K562 (cell line): ENCODE measurements around the gene FRYL. TPM values are rescaled to one million over a fixed set of nuclear protein-coding genes. Genes with fewer than 3 reads are reported as not detected.

ENCODE experiments used
- ELF4 ChIP-seq: fragments of 450-650 bp; formaldehyde crosslinking; IDR thresholded peaks from 2 replicates; pipeline ENCODE4 v1.4.0; 2022; ENCODE audit warnings: missing genetic modification characterization
- GABPB2 ChIP-seq: fragments of 250-450 bp; sonication (Bioruptor Pico); conservative IDR thresholded peaks from 2 replicates; pipeline ENCODE4 v1.5.1; 2021; ENCODE audit warnings: mild to moderate bottlenecking
- JUN ChIP-seq, 2 experiments: sonication (generic) in 1 of 2; formaldehyde crosslinking in 1 of 2; IDR thresholded peaks; 2 replicates each; pipeline versions ENCODE4 v1.6.1 to v1.8.0; 2012 to 2022; ENCODE audit warnings: borderline replicate concordance in 2 of 2, mild to moderate bottlenecking in 2 of 2, improper control_type of control experiment in 1 of 2, low read depth in 1 of 2, low read length in 1 of 2, missing genetic modification reagents in 1 of 2
- NFATC3 ChIP-seq: fragments of 450-650 bp; IDR thresholded peaks from 2 replicates; pipeline ENCODE4 v1.6.1; 2017; ENCODE audit warnings: mild to moderate bottlenecking
- POLR2G ChIP-seq: fragments of 200-400 bp; formaldehyde crosslinking; IDR thresholded peaks from 2 replicates; pipeline ENCODE4 v1.6.1; 2017; ENCODE audit warnings: low read depth, mild to moderate bottlenecking, antibody characterized with exemption, low read length, moderate library complexity
- POU5F1 ChIP-seq: fragments of 150-350 bp; IDR thresholded peaks from 2 replicates; pipeline ENCODE4 v1.6.1; 2014; ENCODE audit warnings: borderline replicate concordance, low read length, low read depth, mild to moderate bottlenecking; ENCODE audit not compliant: partially characterized antibody
- ZFP1 ChIP-seq: fragments of 450-650 bp; formaldehyde crosslinking; IDR thresholded peaks from 2 replicates; pipeline ENCODE4 v1.4.0; 2020; ENCODE audit warnings: mild to moderate bottlenecking, mixed read lengths
- ZKSCAN8 ChIP-seq: fragments of 200-800 bp; sonication (Bioruptor generic); IDR thresholded peaks from 2 replicates; pipeline ENCODE4 v1.6.1; 2016; ENCODE audit warnings: missing genetic modification characterization, missing compliant biosample characterization
- ZNF584 ChIP-seq: fragments of 200-800 bp; sonication (Bioruptor generic); IDR thresholded peaks from 2 replicates; pipeline ENCODE4 v1.6.1; 2016; ENCODE audit warnings: low read depth, mild to moderate bottlenecking, missing genetic modification characterization, missing compliant biosample characterization
- polyA plus RNA-seq, 8 experiments: library from polyadenylated mRNA; depleted of rRNA in 4 of 8; stranded (reverse) in 5 of 8; unstranded in 3 of 8; fragments of >200 nt; fragmentation: Nextera tagmentation in 2 of 8; fragmentation: Illumina TruSeq in 1 of 8; extraction: Ambion mirVana in 2 of 8; extraction: Trizol in 1 of 8; gene quantifications; 2 replicates each; pipeline versions ENCODE4 v1.2.1 to v1.2.3, GENCODE V29; 2011 to 2014; ENCODE audit warnings: inconsistent platforms in 1 of 8, missing spikeins in 1 of 8
- total RNA-seq, 7 experiments: library from RNA; depleted of rRNA in 6 of 7; stranded (reverse); fragments of >200 nt in 6 of 7; fragmentation: Illumina TruSeq in 2 of 7; extraction: Trizol in 2 of 7; gene quantifications; 2 replicates each; pipeline versions ENCODE4 v1.2.1 to v1.2.3, GENCODE V29; 2011 to 2021; ENCODE audit warnings: low replicate concordance in 1 of 7
- TF ChIP-seq, protein P1 (sequence below), 2 experiments: fragments of 150-350 bp in 1 of 2; IDR thresholded peaks; 2 replicates each; pipeline ENCODE4 v1.6.1; 2012 to 2016; ENCODE audit warnings: low read depth in 2 of 2, low read length in 2 of 2, mild to moderate bottlenecking in 1 of 2, moderate library complexity in 1 of 2
- TF ChIP-seq, protein P2 (sequence below): fragments of 450-650 bp; IDR thresholded peaks from 2 replicates; pipeline ENCODE4 v1.6.1; 2017; ENCODE audit warnings: antibody characterized with exemption
- TF ChIP-seq, protein P3 (sequence below): fragments of 450-650 bp; IDR thresholded peaks from 2 replicates; pipeline ENCODE4 v1.6.1; 2017; ENCODE audit warnings: antibody characterized with exemption, mild to moderate bottlenecking
- TF ChIP-seq, protein P4 (sequence below): fragments of 450-650 bp; IDR thresholded peaks from 2 replicates; pipeline ENCODE4 v1.6.1; 2016
- TF ChIP-seq, protein P5 (sequence below): sonication (generic); formaldehyde crosslinking; IDR thresholded peaks from 2 replicates; pipeline ENCODE4 v1.9.0; 2022; ENCODE audit warnings: mild to moderate bottlenecking, missing genetic modification reagents

Gene FRYL
- total and polyA plus RNA-seq, 9 of the 15 experiments (the other 6 are each of a cell fraction or from before 2014, with no cell fraction given) = 7.2 to 34.9 (median 15.9) TPM

DNA sequence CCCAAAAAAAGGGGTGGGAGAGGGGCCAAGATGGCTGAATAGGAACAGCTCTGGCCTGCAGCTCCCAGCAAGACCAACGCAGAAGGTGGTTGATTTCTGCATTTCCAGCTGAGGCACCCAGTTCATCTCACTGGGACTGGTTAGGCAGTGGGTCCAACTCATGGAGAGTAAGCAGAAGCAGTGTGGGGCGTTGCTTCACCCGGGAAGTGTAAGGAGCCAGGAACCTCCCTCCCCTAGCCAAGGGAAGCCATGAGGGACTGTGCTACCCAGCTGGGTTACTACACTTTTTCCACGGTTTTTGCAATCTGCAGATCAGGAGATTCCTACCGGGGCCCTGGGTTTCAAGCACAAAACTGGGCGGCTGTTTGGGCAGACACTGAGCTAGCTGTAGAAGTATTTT lies 36.9 kb upstream of the FRYL start (continued):
- TF ChIP-seq, protein P1, sequence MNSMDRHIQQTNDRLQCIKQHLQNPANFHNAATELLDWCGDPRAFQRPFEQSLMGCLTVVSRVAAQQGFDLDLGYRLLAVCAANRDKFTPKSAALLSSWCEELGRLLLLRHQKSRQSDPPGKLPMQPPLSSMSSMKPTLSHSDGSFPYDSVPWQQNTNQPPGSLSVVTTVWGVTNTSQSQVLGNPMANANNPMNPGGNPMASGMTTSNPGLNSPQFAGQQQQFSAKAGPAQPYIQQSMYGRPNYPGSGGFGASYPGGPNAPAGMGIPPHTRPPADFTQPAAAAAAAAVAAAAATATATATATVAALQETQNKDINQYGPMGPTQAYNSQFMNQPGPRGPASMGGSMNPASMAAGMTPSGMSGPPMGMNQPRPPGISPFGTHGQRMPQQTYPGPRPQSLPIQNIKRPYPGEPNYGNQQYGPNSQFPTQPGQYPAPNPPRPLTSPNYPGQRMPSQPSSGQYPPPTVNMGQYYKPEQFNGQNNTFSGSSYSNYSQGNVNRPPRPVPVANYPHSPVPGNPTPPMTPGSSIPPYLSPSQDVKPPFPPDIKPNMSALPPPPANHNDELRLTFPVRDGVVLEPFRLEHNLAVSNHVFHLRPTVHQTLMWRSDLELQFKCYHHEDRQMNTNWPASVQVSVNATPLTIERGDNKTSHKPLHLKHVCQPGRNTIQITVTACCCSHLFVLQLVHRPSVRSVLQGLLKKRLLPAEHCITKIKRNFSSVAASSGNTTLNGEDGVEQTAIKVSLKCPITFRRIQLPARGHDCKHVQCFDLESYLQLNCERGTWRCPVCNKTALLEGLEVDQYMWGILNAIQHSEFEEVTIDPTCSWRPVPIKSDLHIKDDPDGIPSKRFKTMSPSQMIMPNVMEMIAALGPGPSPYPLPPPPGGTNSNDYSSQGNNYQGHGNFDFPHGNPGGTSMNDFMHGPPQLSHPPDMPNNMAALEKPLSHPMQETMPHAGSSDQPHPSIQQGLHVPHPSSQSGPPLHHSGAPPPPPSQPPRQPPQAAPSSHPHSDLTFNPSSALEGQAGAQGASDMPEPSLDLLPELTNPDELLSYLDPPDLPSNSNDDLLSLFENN (IDR thresholded peaks at IDR 0.05; ENCODE audit: low read depth in 2 of 2, low read length in 2 of 2) = no peak
- TF ChIP-seq, protein P2, sequence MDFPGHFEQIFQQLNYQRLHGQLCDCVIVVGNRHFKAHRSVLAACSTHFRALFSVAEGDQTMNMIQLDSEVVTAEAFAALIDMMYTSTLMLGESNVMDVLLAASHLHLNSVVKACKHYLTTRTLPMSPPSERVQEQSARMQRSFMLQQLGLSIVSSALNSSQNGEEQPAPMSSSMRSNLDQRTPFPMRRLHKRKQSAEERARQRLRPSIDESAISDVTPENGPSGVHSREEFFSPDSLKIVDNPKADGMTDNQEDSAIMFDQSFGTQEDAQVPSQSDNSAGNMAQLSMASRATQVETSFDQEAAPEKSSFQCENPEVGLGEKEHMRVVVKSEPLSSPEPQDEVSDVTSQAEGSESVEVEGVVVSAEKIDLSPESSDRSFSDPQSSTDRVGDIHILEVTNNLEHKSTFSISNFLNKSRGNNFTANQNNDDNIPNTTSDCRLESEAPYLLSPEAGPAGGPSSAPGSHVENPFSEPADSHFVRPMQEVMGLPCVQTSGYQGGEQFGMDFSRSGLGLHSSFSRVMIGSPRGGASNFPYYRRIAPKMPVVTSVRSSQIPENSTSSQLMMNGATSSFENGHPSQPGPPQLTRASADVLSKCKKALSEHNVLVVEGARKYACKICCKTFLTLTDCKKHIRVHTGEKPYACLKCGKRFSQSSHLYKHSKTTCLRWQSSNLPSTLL = no peak
- no peak for TF ChIP-seq GABPB2 (CRISPR knock-in tag)
- no peak for TF ChIP-seq ELF4 (CRISPR knock-in tag)
- TF ChIP-seq ZKSCAN8 (CRISPR knock-in tag) = no peak
- TF ChIP-seq ZNF584 (CRISPR knock-in tag) = no peak
- TF ChIP-seq, protein P3, sequence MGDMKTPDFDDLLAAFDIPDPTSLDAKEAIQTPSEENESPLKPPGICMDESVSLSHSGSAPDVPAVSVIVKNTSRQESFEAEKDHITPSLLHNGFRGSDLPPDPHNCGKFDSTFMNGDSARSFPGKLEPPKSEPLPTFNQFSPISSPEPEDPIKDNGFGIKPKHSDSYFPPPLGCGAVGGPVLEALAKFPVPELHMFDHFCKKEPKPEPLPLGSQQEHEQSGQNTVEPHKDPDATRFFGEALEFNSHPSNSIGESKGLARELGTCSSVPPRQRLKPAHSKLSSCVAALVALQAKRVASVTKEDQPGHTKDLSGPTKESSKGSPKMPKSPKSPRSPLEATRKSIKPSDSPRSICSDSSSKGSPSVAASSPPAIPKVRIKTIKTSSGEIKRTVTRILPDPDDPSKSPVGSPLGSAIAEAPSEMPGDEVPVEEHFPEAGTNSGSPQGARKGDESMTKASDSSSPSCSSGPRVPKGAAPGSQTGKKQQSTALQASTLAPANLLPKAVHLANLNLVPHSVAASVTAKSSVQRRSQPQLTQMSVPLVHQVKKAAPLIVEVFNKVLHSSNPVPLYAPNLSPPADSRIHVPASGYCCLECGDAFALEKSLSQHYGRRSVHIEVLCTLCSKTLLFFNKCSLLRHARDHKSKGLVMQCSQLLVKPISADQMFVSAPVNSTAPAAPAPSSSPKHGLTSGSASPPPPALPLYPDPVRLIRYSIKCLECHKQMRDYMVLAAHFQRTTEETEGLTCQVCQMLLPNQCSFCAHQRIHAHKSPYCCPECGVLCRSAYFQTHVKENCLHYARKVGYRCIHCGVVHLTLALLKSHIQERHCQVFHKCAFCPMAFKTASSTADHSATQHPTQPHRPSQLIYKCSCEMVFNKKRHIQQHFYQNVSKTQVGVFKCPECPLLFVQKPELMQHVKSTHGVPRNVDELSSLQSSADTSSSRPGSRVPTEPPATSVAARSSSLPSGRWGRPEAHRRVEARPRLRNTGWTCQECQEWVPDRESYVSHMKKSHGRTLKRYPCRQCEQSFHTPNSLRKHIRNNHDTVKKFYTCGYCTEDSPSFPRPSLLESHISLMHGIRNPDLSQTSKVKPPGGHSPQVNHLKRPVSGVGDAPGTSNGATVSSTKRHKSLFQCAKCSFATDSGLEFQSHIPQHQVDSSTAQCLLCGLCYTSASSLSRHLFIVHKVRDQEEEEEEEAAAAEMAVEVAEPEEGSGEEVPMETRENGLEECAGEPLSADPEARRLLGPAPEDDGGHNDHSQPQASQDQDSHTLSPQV = no peak
- TF ChIP-seq POU5F1 = no peak
- TF ChIP-seq JUN (IDR thresholded peaks at IDR 0.05; ENCODE audit: borderline replicate concordance, low read depth, low read length) = no peak
- TF ChIP-seq JUN (CRISPR knock-in tag; IDR thresholded peaks at IDR 0.05; ENCODE audit: borderline replicate concordance) = no peak
- TF ChIP-seq POLR2G = no peak
- TF ChIP-seq NFATC3 = no peak
- TF ChIP-seq ZFP1 = no peak
- TF ChIP-seq, protein P4, sequence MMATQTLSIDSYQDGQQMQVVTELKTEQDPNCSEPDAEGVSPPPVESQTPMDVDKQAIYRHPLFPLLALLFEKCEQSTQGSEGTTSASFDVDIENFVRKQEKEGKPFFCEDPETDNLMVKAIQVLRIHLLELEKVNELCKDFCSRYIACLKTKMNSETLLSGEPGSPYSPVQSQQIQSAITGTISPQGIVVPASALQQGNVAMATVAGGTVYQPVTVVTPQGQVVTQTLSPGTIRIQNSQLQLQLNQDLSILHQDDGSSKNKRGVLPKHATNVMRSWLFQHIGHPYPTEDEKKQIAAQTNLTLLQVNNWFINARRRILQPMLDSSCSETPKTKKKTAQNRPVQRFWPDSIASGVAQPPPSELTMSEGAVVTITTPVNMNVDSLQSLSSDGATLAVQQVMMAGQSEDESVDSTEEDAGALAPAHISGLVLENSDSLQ = no peak
- TF ChIP-seq, protein P5, sequence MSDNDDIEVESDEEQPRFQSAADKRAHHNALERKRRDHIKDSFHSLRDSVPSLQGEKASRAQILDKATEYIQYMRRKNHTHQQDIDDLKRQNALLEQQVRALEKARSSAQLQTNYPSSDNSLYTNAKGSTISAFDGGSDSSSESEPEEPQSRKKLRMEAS (CRISPR knock-in tag) = no peak
- TF ChIP-seq, all 486 proteins: peak for 0
